HG03442 (cell line): Measurements from ENCODE around the gene ETFBKMT.
"Not testable (repeated sequence)": the region's sequence is repeated elsewhere in the genome, so short reads cannot be mapped to it uniquely, and the experiment has no call there.

Experiments used
- ATAC-seq: cut with Tn5 transposase; IDR thresholded peaks from one replicate; pipeline ENCODE4 v1.9.1; 2021; ENCODE audit warnings: mild to moderate bottlenecking, moderate library complexity; ENCODE audit not compliant: unreplicated experiment

ETFBKMT gene

GRCh38 chr12:31716998-31717397 lies 57.5 kb downstream of the ETFBKMT start:
- ATAC-seq = not testable (repeated sequence)

GRCh38 chr12:31718542-31719198 lies 59.2 kb downstream of the ETFBKMT start:
- not testable (repeated sequence) for ATAC-seq

- ATAC-seq = no peak
Observed at GRCh38 chr12:31722580-31722979, 63.1 kb downstream of the ETFBKMT start.
